ENCODE data around the gene ARHGAP10.

GRCh38 chr4:147704846-147705245 lies 27.0 kb upstream of the ARHGAP10 start:
- TF ChIP-seq, protein P1, sequence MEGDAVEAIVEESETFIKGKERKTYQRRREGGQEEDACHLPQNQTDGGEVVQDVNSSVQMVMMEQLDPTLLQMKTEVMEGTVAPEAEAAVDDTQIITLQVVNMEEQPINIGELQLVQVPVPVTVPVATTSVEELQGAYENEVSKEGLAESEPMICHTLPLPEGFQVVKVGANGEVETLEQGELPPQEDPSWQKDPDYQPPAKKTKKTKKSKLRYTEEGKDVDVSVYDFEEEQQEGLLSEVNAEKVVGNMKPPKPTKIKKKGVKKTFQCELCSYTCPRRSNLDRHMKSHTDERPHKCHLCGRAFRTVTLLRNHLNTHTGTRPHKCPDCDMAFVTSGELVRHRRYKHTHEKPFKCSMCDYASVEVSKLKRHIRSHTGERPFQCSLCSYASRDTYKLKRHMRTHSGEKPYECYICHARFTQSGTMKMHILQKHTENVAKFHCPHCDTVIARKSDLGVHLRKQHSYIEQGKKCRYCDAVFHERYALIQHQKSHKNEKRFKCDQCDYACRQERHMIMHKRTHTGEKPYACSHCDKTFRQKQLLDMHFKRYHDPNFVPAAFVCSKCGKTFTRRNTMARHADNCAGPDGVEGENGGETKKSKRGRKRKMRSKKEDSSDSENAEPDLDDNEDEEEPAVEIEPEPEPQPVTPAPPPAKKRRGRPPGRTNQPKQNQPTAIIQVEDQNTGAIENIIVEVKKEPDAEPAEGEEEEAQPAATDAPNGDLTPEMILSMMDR (IDR thresholded peaks at IDR 0.05; ENCODE audit: borderline replicate concordance, extremely low read depth, low read length, poor library complexity, severe bottlenecking) = no peak
- no peak for TF ChIP-seq EZH2 (IDR thresholded peaks at IDR 0.05; ENCODE audit: borderline replicate concordance, low read depth, low read length, severe bottlenecking)

Measured in DND-41 (cell line).